ENCODE results near the gene ABCC1. TPM values are rescaled to one million over a fixed set of nuclear protein-coding genes. Genes with fewer than 3 reads are reported as not detected.

The ABCC1 gene
- 15.9 and 18.1 TPM in 2 replicates for total RNA-seq

DNA sequence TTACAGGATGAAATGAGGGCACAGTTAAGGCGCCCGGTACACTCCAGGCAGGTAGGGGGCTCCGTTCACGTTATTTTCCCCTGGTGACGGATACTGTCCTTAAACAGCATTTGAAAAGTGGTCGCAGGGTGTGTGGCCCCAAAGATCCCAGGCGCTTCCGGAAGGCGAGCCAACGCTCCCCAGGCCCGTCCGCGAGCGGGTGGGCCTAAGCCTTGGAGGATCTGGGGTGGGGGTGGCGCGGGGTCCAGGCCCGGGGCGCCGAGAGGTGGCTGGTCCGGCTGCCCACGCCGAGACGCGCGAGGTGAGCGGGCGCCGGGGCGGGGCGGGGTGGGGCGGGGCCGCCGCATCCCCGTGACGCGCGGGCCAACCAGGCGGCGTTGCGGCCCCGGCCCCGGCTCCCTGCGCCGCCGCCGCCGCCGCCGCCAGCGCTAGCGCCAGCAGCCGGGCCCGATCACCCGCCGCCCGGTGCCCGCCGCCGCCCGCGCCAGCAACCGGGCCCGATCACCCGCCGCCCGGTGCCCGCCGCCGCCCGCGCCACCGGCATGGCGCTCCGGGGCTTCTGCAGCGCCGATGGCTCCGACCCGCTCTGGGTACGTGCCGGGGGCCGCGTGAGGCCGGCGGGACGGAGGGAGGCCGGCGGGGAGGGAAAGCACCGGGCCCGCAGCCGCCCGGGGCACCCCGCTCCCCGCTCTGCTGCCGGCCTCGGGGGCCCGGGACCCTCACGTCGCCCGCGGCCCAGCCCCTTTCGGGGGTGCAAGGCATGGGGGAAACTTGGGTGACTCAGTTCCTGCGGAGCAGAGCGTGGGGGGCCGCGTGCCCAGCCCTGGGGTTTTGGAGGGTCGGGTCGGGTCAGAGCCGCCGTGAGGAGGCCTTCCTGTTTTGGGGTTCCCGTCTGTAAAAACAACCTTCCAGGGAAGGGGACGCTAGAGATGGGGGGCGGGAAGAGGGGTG is at the start of gene ABCC1:
Gene ABCC1 (plus strand): TSS at position 407 of the 951 bp plus-strand sequence. CDS start 136 bp downstream, at position 543.
- no peak for DNase-seq (ENCODE audit: low read depth)
- TF ChIP-seq, protein P1, sequence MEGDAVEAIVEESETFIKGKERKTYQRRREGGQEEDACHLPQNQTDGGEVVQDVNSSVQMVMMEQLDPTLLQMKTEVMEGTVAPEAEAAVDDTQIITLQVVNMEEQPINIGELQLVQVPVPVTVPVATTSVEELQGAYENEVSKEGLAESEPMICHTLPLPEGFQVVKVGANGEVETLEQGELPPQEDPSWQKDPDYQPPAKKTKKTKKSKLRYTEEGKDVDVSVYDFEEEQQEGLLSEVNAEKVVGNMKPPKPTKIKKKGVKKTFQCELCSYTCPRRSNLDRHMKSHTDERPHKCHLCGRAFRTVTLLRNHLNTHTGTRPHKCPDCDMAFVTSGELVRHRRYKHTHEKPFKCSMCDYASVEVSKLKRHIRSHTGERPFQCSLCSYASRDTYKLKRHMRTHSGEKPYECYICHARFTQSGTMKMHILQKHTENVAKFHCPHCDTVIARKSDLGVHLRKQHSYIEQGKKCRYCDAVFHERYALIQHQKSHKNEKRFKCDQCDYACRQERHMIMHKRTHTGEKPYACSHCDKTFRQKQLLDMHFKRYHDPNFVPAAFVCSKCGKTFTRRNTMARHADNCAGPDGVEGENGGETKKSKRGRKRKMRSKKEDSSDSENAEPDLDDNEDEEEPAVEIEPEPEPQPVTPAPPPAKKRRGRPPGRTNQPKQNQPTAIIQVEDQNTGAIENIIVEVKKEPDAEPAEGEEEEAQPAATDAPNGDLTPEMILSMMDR (conservative IDR thresholded peaks at IDR 0.05; ENCODE audit: low read depth, low read length): no peak

DNA sequence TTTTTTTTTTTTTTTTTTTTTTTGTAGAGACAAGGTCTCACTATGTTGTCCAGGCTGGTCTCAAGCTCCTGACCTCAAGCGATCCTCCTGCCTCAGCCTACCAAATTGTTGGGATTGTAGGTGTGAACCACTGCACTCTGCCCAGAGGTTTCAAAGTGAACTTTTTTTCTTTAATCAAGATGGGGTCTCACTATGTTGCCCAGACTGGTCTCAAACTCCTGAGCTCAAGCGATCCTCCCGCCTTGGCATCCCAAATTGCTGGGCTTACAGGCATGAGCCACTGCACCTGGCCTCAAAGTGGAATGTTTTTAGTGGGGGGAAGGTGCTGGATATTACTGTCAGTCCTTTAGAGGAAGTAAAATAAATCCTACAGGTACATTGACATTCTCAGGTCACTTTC is 49.1 kb upstream of the ABCC1 start:
- TF ChIP-seq, protein P1 (conservative IDR thresholded peaks at IDR 0.05; ENCODE audit: low read depth, low read length): no peak
- DNase-seq (ENCODE audit: low read depth): no peak
- H3K4me3 ChIP-seq (ENCODE audit: low read depth, low read length): no peak overlapping the region

More for the DNA sequence above, at the start of gene ABCC1:
- peak within 1 kb of the TSS; percentile 91 for H3K4me3 ChIP-seq (ENCODE audit: low read depth, low read length)

DNA sequence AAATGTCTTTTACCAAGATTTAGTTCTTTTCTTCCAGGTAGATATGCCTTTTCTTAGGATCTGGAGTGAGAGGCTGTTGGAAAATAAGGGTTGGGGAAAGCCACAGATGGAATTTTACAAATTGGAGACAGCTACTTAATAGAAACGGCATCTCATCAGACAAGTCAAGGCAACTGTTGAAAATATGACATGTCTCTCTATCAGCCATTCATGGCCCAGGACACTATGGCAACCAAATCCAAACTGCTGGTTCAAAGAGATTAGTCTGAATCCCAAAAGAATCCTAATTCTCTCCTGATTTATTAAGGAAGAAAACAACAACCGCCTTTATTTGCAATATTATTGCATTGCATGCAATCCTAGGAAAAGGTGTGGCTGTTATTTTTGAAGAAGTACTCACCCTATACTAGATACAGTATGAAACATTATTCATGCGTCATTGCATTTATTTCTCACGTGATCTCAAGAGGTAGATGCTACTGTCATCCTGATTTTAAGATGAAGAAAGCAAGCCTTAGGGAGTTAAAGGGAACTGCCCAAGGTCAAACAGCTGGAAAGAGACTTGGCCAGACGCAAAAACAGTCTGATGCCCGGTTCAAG is 48.4 kb upstream of the ABCC1 start:
- no peak overlapping the region for H3K4me3 ChIP-seq (ENCODE audit: low read depth, low read length)
- no peak for DNase-seq (ENCODE audit: low read depth)
- TF ChIP-seq, protein P1 (conservative IDR thresholded peaks at IDR 0.05; ENCODE audit: low read depth, low read length): no peak

DNA sequence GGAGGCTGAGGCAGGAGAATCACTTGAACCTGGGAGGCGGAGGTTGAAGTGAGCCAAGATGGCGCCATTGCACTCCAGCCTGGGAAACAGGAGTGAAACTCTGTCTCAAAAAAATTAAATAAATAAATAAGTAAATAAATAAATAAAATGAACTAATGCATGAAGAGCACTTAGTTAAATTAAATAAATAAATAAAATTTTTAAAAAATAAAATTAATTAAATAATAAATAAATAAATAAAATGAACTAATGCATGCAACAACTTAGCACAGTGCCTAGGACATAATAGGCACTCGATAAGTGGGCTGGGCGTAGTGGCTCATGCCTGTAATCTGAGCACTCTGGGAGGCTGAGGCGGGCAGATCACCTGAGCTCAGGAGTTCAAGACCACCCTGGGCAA is 45.5 kb upstream of the ABCC1 start:
- TF ChIP-seq, protein P1 (conservative IDR thresholded peaks at IDR 0.05; ENCODE audit: low read depth, low read length): no peak
- H3K4me3 ChIP-seq (ENCODE audit: low read depth, low read length): no peak overlapping the region
- DNase-seq (ENCODE audit: low read depth): no peak

DNA sequence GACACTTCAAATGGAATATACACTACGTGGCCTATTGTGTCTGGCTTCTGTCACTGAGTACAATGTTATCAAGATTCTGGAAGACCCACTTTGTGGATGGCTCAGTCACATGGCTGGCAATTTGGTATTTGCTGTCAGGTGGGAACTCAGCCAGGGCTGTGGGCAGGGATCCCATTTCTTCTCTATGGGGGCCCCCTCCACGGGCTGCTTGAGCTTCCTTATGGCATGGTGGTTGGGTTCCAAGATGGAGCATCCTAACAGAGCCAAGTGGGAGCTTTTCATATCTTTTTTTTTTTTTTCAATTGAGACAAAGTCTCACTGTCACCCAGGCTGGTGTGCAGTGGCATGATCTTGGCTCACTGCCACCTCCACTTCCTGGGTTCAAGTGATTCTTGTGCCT is 43.0 kb upstream of the ABCC1 start:
- no peak for DNase-seq (ENCODE audit: low read depth)
- TF ChIP-seq, protein P1 (conservative IDR thresholded peaks at IDR 0.05; ENCODE audit: low read depth, low read length): no peak
- no peak overlapping the region for H3K4me3 ChIP-seq (ENCODE audit: low read depth, low read length)

DNA sequence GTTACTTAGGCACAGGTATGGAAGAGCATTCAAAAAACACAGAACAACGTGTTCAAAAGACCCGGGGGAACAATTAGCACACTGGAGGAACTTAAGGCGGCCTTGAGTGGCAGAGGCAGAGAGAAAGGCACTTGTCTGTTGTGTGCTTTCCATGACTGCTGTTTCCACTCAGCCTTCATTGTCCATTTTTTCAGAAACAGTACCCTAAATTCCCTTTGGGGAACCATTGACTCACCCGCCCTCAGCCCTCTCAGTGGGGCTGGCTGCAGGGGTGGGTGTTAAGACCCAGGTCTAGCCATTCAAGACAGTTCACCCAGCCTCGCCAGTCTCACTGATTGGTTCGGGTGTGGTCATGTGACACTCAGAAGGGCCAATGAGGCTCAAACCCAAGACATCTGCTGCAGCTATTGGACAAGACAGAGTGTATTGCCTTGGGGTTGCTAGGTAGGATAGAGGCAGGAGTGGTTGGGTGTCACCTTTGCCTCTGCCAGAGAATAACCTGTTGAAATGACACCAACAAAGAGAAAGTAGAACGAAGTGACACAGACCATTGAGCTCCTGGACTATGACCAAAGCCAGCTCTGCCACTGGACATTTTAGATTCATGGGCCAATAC is 41.4 kb upstream of the ABCC1 start:
- no peak for DNase-seq (ENCODE audit: low read depth)

More for the DNA sequence above, 41.4 kb upstream of the ABCC1 start:
- TF ChIP-seq, protein P1 (conservative IDR thresholded peaks at IDR 0.05; ENCODE audit: low read depth, low read length): no peak
- no peak overlapping the region for H3K4me3 ChIP-seq (ENCODE audit: low read depth, low read length)

Data from epithelial cell of proximal tubule (primary cell).